Naive B cell (primary cell): ENCODE data around the gene GRID2. TPM values are rescaled to one million over a fixed set of nuclear protein-coding genes. Genes with fewer than 3 reads are reported as not detected.

Experiments used
- ATAC-seq, 2 donors: fragments of 150-1000 bp; cut with Tn5 transposase; 2 replicates each; pipeline ENCODE4 v1.10.0; 2021; ENCODE audit warnings: low read depth in 2 of 2, mild to moderate bottlenecking in 2 of 2, moderate library complexity in 2 of 2
- DNase-seq: peaks from one replicate; pipeline ENCODE4 v3.0.0; 2022
- H3K27ac Mint-ChIP-seq, 6 donors: one replicate each; pipeline ENCODE4 v1.8.0; 2020 to 2022; ENCODE audit warnings: mild to moderate bottlenecking in 6 of 6, mixed read lengths in 6 of 6, moderate library complexity in 5 of 6, inconsistent platforms in 2 of 6
- H3K27me3 Mint-ChIP-seq, 3 donors: one replicate each; pipeline ENCODE4 v1.8.0; 2021 to 2022; ENCODE audit warnings: mixed read lengths in 3 of 3, mild to moderate bottlenecking in 1 of 3
- H3K36me3 Mint-ChIP-seq, 2 donors: one replicate each; pipeline ENCODE4 v1.8.0; 2020 to 2022; ENCODE audit warnings: mixed read lengths in 2 of 2, inconsistent platforms in 1 of 2, mild to moderate bottlenecking in 1 of 2
- H3K4me1 Mint-ChIP-seq, 3 donors: one replicate each; pipeline ENCODE4 v1.8.0; 2020 to 2022; ENCODE audit warnings: mixed read lengths in 3 of 3, inconsistent platforms in 1 of 3, mild to moderate bottlenecking in 1 of 3, moderate library complexity in 1 of 3
- H3K4me3 Mint-ChIP-seq, 8 donors: one replicate each; pipeline ENCODE4 v1.8.0; 2020 to 2022; ENCODE audit warnings: mild to moderate bottlenecking in 8 of 8, mixed read lengths in 8 of 8, moderate library complexity in 8 of 8, inconsistent platforms in 2 of 8
- H3K9me3 Mint-ChIP-seq, 7 donors: one replicate each; pipeline ENCODE4 v1.8.0; 2020 to 2022; ENCODE audit warnings: mixed read lengths in 7 of 7, mild to moderate bottlenecking in 5 of 7, inconsistent platforms in 2 of 7, moderate library complexity in 1 of 7
- polyA plus RNA-seq, 6 donors: library from polyadenylated mRNA; unstranded; fragments of 300-500 nt; fragmentation: Illumina TruSeq; gene quantifications; one replicate each; pipeline ENCODE4 v1.2.3, GENCODE V29; 2021; ENCODE audit warnings: low read depth in 6 of 6

GRID2 gene
- polyA plus RNA-seq, 6 donors from 2014 or later: not detected

GRCh38 chr4:92461732-92462131, 158.0 kb downstream of the GRID2 start:
- Mint-ChIP-seq H3K27me3 (no peaks in the 10 kb centered on the region), H3K36me3 (no peaks in the 10 kb centered on the region), H3K27ac (no peak overlapping the region), H3K4me3 (no peak overlapping the region), H3K9me3 (no peaks in the 10 kb centered on the region), H3K4me1 (no peaks in the 10 kb centered on the region)
- ATAC-seq (no peak), DNase-seq (no peak)

GRCh38 chr4:92477298-92477697, 173.5 kb downstream of the GRID2 start:
- DNase-seq: no peak
- H3K27me3 Mint-ChIP-seq: no peaks in the 10 kb centered on the region
- H3K9me3 Mint-ChIP-seq: peaks cover 0 to 4% (median 0%) of the 10 kb centered on the region in 7 donors

GRCh38 chr4:92483341-92483740, 179.6 kb downstream of the GRID2 start:
- ATAC-seq (no peak), DNase-seq (no peak)
- no peaks in the 10 kb centered on the region for H3K36me3 Mint-ChIP-seq
- no peak overlapping the region for H3K4me3 Mint-ChIP-seq
- no peak overlapping the region for H3K27ac Mint-ChIP-seq
- H3K27me3 Mint-ChIP-seq: no peaks in the 10 kb centered on the region
- no peaks in the 10 kb centered on the region for H3K4me1 Mint-ChIP-seq
- peaks cover 0 to 2% (median 0%) of the 10 kb centered on the region in 7 donors for H3K9me3 Mint-ChIP-seq

More at GRCh38 chr4:92477298-92477697, 173.5 kb downstream of the GRID2 start:
- no peaks in the 10 kb centered on the region for H3K4me1 Mint-ChIP-seq
- no peak for ATAC-seq
- no peak overlapping the region for H3K27ac Mint-ChIP-seq
- H3K4me3 Mint-ChIP-seq: no peak overlapping the region
- H3K36me3 Mint-ChIP-seq: no peaks in the 10 kb centered on the region

- DNase-seq (no peak), ATAC-seq (no peak)
- H3K9me3 Mint-ChIP-seq: peaks cover 0 to 2% (median 0%) of the 10 kb centered on the region in 7 donors
- no peaks in the 10 kb centered on the region for H3K27me3 Mint-ChIP-seq
- no peak overlapping the region for H3K4me3 Mint-ChIP-seq
- no peaks in the 10 kb centered on the region for H3K4me1 Mint-ChIP-seq
- no peaks in the 10 kb centered on the region for H3K36me3 Mint-ChIP-seq
- peak overlapping the region in 1 of 6 donors; percentile 18 for H3K27ac Mint-ChIP-seq
Observed at GRCh38 chr4:92488496-92488895, 184.7 kb downstream of the GRID2 start.

- ATAC-seq: no peak
- Mint-ChIP-seq H3K4me1 (no peaks in the 10 kb centered on the region), H3K27me3 (no peaks in the 10 kb centered on the region), H3K27ac (no peak overlapping the region), H3K4me3 (no peak overlapping the region), H3K36me3 (no peaks in the 10 kb centered on the region), H3K9me3 (no peaks in the 10 kb centered on the region)
- DNase-seq: no peak
Observed at GRCh38 chr4:92497141-92497540, 193.4 kb downstream of the GRID2 start.

GRCh38 chr4:92501456-92501855, 197.7 kb downstream of the GRID2 start:
- H3K27ac Mint-ChIP-seq: no peak overlapping the region

GRCh38 chr4:92506933-92507332, 203.2 kb downstream of the GRID2 start:
- H3K4me1 Mint-ChIP-seq: no peaks in the 10 kb centered on the region
- H3K9me3 Mint-ChIP-seq: peaks cover 0 to 15% (median 0%) of the 10 kb centered on the region in 7 donors
- H3K27me3 Mint-ChIP-seq: no peaks in the 10 kb centered on the region
- no peaks in the 10 kb centered on the region for H3K36me3 Mint-ChIP-seq
- no peak overlapping the region for H3K27ac Mint-ChIP-seq
- no peak for DNase-seq
- no peak for ATAC-seq
- no peak overlapping the region for H3K4me3 Mint-ChIP-seq

More at GRCh38 chr4:92501456-92501855, 197.7 kb downstream of the GRID2 start:
- Mint-ChIP-seq H3K36me3 (no peaks in the 10 kb centered on the region), H3K4me1 (no peaks in the 10 kb centered on the region), H3K4me3 (no peak overlapping the region), H3K27me3 (no peaks in the 10 kb centered on the region), H3K9me3 (peaks cover 0 to 4% (median 0%) of the 10 kb centered on the region in 7 donors)
- DNase-seq: no peak
- ATAC-seq: no peak

- ATAC-seq: no peak
- no peak for DNase-seq
- Mint-ChIP-seq H3K4me1 (no peaks in the 10 kb centered on the region), H3K9me3 (peaks cover 0 to 6% (median 0%) of the 10 kb centered on the region in 7 donors), H3K27me3 (no peaks in the 10 kb centered on the region), H3K36me3 (no peaks in the 10 kb centered on the region), H3K4me3 (no peak overlapping the region), H3K27ac (no peak overlapping the region)
Observed at GRCh38 chr4:92514627-92515026, 210.9 kb downstream of the GRID2 start.

GRCh38 chr4:92516450-92516849, 212.7 kb downstream of the GRID2 start:
- DNase-seq: no peak
- peaks cover 0 to 6% (median 0%) of the 10 kb centered on the region in 7 donors for H3K9me3 Mint-ChIP-seq
- no peak overlapping the region for H3K4me3 Mint-ChIP-seq
- no peak for ATAC-seq
- no peaks in the 10 kb centered on the region for H3K36me3 Mint-ChIP-seq
- H3K4me1 Mint-ChIP-seq: no peaks in the 10 kb centered on the region
- no peak overlapping the region for H3K27ac Mint-ChIP-seq
- no peaks in the 10 kb centered on the region for H3K27me3 Mint-ChIP-seq

- Mint-ChIP-seq H3K4me1 (no peaks in the 10 kb centered on the region), H3K9me3 (peaks cover 0 to 5% (median 0%) of the 10 kb centered on the region in 7 donors), H3K27me3 (no peaks in the 10 kb centered on the region), H3K27ac (no peak overlapping the region), H3K4me3 (no peak overlapping the region), H3K36me3 (no peaks in the 10 kb centered on the region)
- DNase-seq: no peak
- no peak for ATAC-seq
Observed at GRCh38 chr4:92519727-92520126, 216.0 kb downstream of the GRID2 start.

GRCh38 chr4:92520563-92520962, 216.8 kb downstream of the GRID2 start:
- Mint-ChIP-seq H3K27ac (no peak overlapping the region), H3K27me3 (no peaks in the 10 kb centered on the region), H3K9me3 (peaks cover 0 to 3% (median 0%) of the 10 kb centered on the region in 7 donors), H3K4me1 (no peaks in the 10 kb centered on the region), H3K4me3 (no peak overlapping the region), H3K36me3 (no peaks in the 10 kb centered on the region)
- no peak for DNase-seq
- no peak for ATAC-seq

GRCh38 chr4:92521941-92522340, 218.2 kb downstream of the GRID2 start:
- Mint-ChIP-seq H3K4me1 (no peaks in the 10 kb centered on the region), H3K27me3 (no peaks in the 10 kb centered on the region), H3K9me3 (peaks cover 0 to 3% (median 0%) of the 10 kb centered on the region in 7 donors), H3K4me3 (no peak overlapping the region), H3K36me3 (no peaks in the 10 kb centered on the region), H3K27ac (no peak overlapping the region)
- ATAC-seq: no peak
- no peak for DNase-seq

GRCh38 chr4:92522356-92522755, 218.6 kb downstream of the GRID2 start:
- no peaks in the 10 kb centered on the region for H3K36me3 Mint-ChIP-seq
- H3K27me3 Mint-ChIP-seq: no peaks in the 10 kb centered on the region
- no peaks in the 10 kb centered on the region for H3K9me3 Mint-ChIP-seq
- no peak overlapping the region for H3K27ac Mint-ChIP-seq
- H3K4me3 Mint-ChIP-seq: no peak overlapping the region
- no peaks in the 10 kb centered on the region for H3K4me1 Mint-ChIP-seq
- ATAC-seq (no peak), DNase-seq (no peak)

- ATAC-seq: no peak
- H3K9me3 Mint-ChIP-seq: peaks cover 0 to 1% (median 0%) of the 10 kb centered on the region in 7 donors
- H3K4me1 Mint-ChIP-seq: no peaks in the 10 kb centered on the region
- no peak overlapping the region for H3K4me3 Mint-ChIP-seq
- no peaks in the 10 kb centered on the region for H3K27me3 Mint-ChIP-seq
- no peaks in the 10 kb centered on the region for H3K36me3 Mint-ChIP-seq
- no peak overlapping the region for H3K27ac Mint-ChIP-seq
- DNase-seq: no peak
Observed at GRCh38 chr4:92524131-92524530, 220.4 kb downstream of the GRID2 start.

GRCh38 chr4:92528541-92528940, 224.8 kb downstream of the GRID2 start:
- DNase-seq (no peak), ATAC-seq (no peak)
- Mint-ChIP-seq H3K4me1 (no peaks in the 10 kb centered on the region), H3K27ac (no peak overlapping the region), H3K9me3 (peaks cover 0 to 6% (median 2%) of the 10 kb centered on the region in 7 donors), H3K4me3 (no peak overlapping the region), H3K27me3 (no peaks in the 10 kb centered on the region), H3K36me3 (no peaks in the 10 kb centered on the region)
